GM19372 (cell line): Measurements from ENCODE around the gene ABCD1.
"Not testable (repeated sequence)": the region's sequence is repeated elsewhere in the genome, so short reads cannot be mapped to it uniquely, and the experiment has no call there.

Experiments
- ATAC-seq: cut with Tn5 transposase; IDR thresholded peaks from one replicate; pipeline ENCODE4 v1.9.1; 2021; ENCODE audit warnings: mild to moderate bottlenecking, low read depth, moderate library complexity; ENCODE audit not compliant: unreplicated experiment

Gene ABCD1

DNA sequence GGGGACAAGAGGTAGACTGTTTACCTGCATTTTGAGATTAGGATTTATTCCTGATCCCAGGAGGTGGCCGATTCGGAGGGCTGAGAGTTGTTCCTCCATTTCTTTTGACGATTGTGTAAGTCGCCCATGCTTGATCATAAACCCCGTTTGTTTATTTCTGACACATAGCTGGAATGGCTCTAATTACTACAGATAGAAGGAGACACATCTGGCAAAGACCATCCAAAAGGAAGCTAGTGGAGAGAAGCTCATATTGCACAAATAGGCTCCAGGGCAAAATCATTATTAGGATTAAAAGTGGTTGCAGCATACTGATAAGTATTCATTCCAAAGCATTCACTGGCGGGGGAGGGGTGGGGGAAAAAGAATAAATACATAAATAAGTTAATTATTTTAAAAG, 22.3 kb downstream of the ABCD1 start:
- not testable (repeated sequence) for ATAC-seq

DNA sequence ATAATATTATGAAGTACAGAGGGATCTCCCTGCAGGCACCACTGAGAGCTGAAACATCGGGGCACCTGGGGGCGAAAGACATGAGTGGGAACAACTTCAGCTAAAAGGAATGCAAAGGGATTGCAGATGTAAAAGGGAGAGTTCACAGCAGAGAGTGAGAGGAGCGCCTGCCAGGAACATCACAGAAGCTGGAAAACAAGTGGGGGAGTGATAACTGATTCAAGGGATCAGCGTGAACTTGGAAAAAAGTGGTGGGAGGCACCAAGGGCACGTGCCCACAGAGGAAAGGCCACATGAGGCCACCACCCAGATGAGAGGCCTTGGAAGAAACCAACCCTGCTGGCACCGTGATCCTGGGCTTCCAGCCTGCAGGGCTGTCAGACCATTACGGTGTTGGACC, 24.4 kb downstream of the ABCD1 start:
- ATAC-seq, result not testable (repeated sequence)

DNA sequence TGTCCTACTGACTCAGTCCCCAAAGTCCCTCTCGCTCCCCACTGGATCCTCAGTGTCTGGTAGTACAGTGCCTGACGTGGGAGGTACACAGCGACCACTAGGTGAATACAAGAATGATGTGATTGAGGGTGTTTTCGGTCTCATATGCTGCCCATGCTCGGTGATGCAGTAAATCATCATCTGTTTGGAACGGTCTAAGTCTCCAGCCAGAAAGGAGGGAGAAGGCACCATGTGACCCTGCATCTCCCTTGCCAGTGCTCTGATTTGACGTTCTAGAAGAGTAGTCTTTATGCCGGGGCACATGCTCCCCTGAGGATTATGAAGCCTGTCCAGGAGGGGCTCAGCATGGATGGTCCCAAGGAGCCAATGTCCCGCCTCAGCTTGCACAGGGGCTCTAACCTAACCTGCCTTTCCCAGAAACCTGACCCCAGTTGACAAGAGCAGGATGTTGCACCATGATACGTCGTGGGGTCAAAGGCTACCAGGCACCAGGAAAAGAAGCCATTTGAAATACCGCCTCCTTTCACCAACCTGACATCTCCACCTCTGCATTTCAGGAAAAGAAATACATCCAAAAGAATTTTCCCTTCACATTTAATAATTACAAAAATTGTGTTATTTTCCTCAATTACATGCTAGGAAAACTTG, 25.6 kb downstream of the ABCD1 start:
- no peak for ATAC-seq

GRCh38 chrX:153755136-153755535, 30.5 kb downstream of the ABCD1 start:
- ATAC-seq, result no peak

- no peak for ATAC-seq
Measured at GRCh38 chrX:153761863-153762262, 37.2 kb downstream of the ABCD1 start.

DNA sequence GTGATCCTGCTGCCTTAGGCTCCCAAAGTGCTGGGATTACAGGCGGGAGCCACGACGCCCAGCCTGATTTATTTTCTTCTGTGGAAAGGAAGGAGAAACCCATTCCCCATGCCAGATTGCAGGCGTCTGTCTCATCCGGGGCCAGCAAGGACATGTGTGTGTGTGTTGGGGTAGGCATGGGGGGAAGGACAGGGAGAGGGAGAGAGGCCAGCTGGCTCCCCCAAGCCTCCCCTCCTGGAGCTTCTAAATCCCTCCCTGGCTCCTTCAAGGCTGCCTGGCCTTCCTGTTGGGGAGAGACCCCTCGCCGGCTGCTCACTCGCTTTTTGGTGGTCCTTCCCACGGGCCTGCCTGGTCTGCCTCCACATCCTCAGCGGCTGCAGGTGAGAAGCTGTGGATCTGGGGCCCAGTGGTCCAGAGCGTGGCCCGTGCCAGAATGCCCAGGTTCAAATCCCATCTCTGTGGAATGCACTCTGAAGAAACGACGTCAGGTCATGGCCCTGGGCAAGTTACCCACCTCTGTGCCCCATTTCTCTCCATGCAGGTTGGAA, 38.0 kb downstream of the ABCD1 start:
- ATAC-seq, result no peak

- no peak for ATAC-seq
Measured at GRCh38 chrX:153763298-153763932, 38.8 kb downstream of the ABCD1 start.

DNA sequence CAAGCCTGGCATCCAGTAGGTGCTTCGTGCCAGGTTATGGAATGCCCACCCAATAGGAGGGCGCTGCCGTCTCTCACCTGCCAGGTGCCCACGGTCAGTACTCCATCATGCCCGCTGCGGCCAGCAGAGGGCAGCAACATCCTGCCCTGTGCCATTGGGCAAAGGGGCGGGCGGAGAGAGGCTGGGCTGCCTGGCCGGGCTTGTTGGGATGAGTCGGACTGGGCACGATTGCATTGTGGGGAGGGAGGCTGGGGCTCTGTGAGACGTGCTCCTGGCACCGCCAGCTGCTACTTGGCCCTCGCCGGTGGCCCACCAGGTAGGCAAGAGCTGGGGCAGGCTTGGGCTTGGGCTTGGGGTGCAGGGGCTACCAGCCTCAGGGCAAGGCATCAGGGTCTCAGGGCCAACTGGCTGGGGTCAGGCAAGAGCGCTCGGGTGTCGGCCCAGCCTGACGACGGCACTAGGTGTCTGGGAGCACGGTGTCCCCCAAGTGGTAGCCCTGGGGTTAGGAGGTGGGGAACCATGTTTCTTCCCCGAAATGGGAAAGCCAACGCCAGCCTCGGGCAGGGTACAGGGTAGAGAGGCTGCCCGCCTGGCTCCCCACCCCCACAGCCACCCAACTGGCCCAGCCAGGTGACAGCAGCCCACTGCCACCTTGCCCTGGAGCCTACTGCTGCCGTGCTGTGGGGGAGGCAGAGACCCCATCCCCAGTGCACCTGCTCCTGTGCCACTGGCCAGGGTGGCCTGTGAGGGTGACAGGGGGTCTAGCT, 39.5 kb downstream of the ABCD1 start, which contains the start of gene PLXNB3:
Gene PLXNB3 (plus strand): TSS at position 261 of the 767 bp plus-strand sequence. CDS start 1,287 bp downstream, outside the sequence.
- no peak for ATAC-seq

- ATAC-seq, result no peak
Measured at GRCh38 chrX:153764786-153765137, 40.1 kb downstream of the ABCD1 start.

- ATAC-seq, result no peak
Measured at GRCh38 chrX:153765138-153766079, 40.8 kb downstream of the ABCD1 start.

DNA sequence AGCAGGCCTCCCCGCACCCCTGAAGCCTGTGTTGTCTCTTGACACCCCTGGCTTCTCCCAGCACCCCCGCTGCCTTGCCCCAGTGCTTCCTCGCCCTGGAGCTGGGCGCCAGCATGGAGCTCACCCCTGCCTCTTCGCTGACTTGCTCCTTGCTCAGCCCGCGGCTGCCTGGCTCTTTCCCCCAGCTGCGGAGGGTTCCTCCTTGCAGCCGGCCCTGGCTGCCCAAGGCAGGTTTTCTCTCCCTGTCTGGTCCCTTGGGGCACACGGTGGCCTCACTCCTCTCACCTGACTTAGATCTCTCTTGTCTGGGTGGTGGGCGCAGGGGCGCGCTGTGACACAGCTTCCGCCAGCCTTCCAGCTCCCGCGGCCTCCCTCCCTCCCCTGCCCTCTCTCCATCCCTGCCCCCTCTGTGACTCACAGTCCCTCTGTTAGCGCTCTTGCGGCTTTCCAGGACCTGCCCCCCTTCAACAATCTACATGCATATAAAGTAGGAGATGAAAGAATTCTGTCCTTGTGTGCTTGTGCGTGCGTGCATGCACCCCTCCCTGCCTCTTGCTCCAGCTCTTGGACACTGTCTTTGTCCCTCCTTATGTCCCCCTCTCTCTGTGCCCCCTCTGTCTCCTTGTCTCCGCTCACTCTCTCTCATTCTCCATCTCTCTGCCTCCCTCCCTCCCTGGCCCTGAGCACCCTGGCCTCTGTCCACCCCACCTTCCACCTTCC, 41.6 kb downstream of the ABCD1 start:
- ATAC-seq, result no peak

GRCh38 chrX:153766871-153767673, 42.4 kb downstream of the ABCD1 start:
- no peak for ATAC-seq

GRCh38 chrX:153767674-153768055, 43.0 kb downstream of the ABCD1 start:
- no peak for ATAC-seq

GRCh38 chrX:153768311-153769157, 43.9 kb downstream of the ABCD1 start:
- ATAC-seq, result no peak

DNA sequence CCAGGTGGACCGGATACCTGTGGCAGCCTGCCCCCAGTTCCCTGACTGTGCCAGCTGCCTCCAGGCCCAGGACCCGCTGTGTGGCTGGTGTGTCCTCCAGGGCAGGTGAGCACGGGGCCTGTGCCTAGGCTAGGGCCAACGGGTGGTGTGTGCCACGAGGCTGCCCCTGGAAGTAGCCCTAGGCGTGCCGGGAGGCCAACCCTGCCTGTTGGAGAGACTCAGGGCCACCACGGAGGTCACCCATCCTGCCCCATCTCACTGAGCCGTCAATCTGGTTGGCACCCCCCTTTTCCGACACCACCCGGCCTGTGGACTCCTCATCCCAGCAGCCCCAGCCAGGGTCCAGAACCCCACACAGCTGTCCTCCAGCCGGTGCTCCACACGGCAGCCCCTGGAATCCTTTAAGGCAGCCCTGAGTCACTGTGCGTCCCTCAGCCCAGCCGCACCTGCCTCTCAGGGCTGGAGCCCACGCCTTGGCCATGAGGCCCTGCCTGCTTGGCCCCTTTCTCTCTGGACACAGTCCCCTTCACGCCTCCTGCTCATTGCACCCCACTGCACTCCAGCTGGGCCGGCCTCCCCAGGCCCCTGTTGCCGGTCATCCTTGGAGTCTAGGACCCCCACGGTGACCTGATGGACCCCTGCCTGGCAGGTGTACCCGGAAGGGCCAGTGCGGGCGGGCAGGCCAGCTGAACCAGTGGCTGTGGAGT, 44.7 kb downstream of the ABCD1 start:
- no peak for ATAC-seq

GRCh38 chrX:153769865-153770600, 45.4 kb downstream of the ABCD1 start:
- ATAC-seq, result no peak
